OCI-LY3 (cell line): ENCODE results near the gene UNKL.
"Not testable (repeated sequence)": the region's sequence is repeated elsewhere in the genome, so short reads cannot be mapped to it uniquely, and the experiment has no call there.

Experiments used
- H2AFZ ChIP-seq: fragments of 200-600, 300-600 bp; shearing (Covaris generic); 2 replicates; pipeline ENCODE4 v1.6.0; 2014; ENCODE audit warnings: antibody characterized with exemption, low read depth, low read length
- H3K27ac ChIP-seq: fragments of 200-600, 300-600 bp; sonication (generic); 2 replicates; pipeline ENCODE4 v1.5.1; 2014; ENCODE audit warnings: mild to moderate bottlenecking, low read length, moderate library complexity, mixed read lengths
- H3K27me3 ChIP-seq: fragments of 200-600, 300-600 bp; sonication (generic); 2 replicates; pipeline ENCODE4 v1.6.1; 2014; ENCODE audit warnings: low read depth, low read length, mixed read lengths
- H3K36me3 ChIP-seq: fragments of 200-600, 300-600 bp; sonication (generic); replicated peaks from 2 replicates; pipeline ENCODE3; 2014; ENCODE audit warnings: low read depth, low read length, mixed read lengths
- H3K4me1 ChIP-seq: fragments of 300-600, 200-600 bp; sonication (generic); 2 replicates; pipeline ENCODE4 v1.6.1; 2014; ENCODE audit warnings: low read length, mixed read lengths
- H3K4me2 ChIP-seq: fragments of 200-600, 300-600 bp; sonication (generic); 2 replicates; pipeline ENCODE4 v1.6.1; 2014; ENCODE audit warnings: low read length, mixed read lengths
- H3K4me3 ChIP-seq: fragments of 300-600, 200-600 bp; sonication (generic); 2 replicates; pipeline ENCODE4 v1.5.1; 2014; ENCODE audit warnings: antibody characterized with exemption, mild to moderate bottlenecking, low read length, moderate library complexity
- H3K79me2 ChIP-seq: fragments of 300-600, 200-600 bp; shearing (Covaris generic); 2 replicates; pipeline ENCODE4 v1.6.1; 2014; ENCODE audit warnings: mild to moderate bottlenecking, low read length, mixed read lengths
- H3K9ac ChIP-seq: fragments of 300-600, 200-600 bp; shearing (Covaris generic); 2 replicates; pipeline ENCODE4 v1.6.0; 2014; ENCODE audit warnings: mild to moderate bottlenecking, low read length, moderate library complexity
- H3K9me3 ChIP-seq: fragments of 200-600, 300-600 bp; shearing (Covaris generic); 2 replicates; pipeline ENCODE4 v1.6.1; 2014; ENCODE audit warnings: low read length, mixed read lengths; ENCODE audit not compliant: insufficient read depth
- H4K20me1 ChIP-seq: fragments of 200-600, 300-600 bp; sonication (generic); 2 replicates; pipeline ENCODE4 v1.6.1; 2016; ENCODE audit warnings: low read length, mixed read lengths; ENCODE audit not compliant: insufficient read depth
- EZH2phosphoT487 ChIP-seq: fragments of 200-600 bp; shearing (Covaris generic); IDR thresholded peaks from 2 replicates; pipeline ENCODE4 v1.6.1; 2018; ENCODE audit warnings: antibody characterized with exemption, mixed run types, low read depth
- TF ChIP-seq, protein P1 (sequence below): fragments of 200-600, 300-600 bp; sonication (generic); IDR thresholded peaks from 2 replicates; pipeline ENCODE4 v1.5.1; 2014; ENCODE audit warnings: antibody characterized with exemption, low read length, low read depth

The UNKL gene

DNA sequence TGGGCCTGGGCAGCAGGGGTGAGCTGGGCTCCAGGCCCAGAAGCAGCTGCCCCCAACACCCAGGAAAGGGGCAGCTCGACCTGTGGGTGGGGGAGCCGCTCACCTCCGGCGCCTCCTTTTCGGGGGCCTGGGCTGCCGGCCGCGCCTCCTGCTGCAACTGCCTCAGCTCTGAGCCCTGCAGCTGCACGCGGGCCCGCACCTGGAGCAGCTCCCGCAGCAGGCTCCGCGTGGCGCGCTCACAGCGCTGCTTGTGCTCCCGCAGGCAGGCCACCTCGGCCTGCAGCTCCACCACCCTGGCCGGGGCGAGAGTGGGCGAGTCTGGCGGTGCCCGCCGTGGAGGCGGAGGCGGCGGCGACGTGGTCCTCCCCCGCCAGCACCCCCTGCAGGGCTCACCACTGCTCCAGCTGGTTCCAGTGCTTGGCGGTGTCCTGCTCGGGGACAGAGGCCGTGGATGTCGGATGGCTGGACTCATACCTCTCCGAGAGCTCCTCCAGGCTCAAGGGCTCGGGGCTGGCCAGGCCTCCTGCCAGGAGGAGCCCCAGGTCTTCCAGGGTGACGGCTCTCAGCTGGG is 29.0 kb upstream of the UNKL start:
- TF ChIP-seq, protein P1, sequence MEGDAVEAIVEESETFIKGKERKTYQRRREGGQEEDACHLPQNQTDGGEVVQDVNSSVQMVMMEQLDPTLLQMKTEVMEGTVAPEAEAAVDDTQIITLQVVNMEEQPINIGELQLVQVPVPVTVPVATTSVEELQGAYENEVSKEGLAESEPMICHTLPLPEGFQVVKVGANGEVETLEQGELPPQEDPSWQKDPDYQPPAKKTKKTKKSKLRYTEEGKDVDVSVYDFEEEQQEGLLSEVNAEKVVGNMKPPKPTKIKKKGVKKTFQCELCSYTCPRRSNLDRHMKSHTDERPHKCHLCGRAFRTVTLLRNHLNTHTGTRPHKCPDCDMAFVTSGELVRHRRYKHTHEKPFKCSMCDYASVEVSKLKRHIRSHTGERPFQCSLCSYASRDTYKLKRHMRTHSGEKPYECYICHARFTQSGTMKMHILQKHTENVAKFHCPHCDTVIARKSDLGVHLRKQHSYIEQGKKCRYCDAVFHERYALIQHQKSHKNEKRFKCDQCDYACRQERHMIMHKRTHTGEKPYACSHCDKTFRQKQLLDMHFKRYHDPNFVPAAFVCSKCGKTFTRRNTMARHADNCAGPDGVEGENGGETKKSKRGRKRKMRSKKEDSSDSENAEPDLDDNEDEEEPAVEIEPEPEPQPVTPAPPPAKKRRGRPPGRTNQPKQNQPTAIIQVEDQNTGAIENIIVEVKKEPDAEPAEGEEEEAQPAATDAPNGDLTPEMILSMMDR: no peak
- TF ChIP-seq EZH2phosphoT487: no peak
- no peak overlapping the region for H3K27ac ChIP-seq
- no peak overlapping the region for H3K4me2 ChIP-seq
- H4K20me1 ChIP-seq: no peaks in the 10 kb centered on the region
- no peak overlapping the region for H3K4me3 ChIP-seq
- H3K36me3 ChIP-seq: no peaks in the 10 kb centered on the region
- no peaks in the 10 kb centered on the region for H3K27me3 ChIP-seq
- H3K79me2 ChIP-seq: no peaks in the 10 kb centered on the region
- H3K9ac ChIP-seq: no peak overlapping the region
- H3K4me1 ChIP-seq: no peaks in the 10 kb centered on the region
- H2AFZ ChIP-seq: no peak overlapping the region
- no peaks in the 10 kb centered on the region for H3K9me3 ChIP-seq

DNA sequence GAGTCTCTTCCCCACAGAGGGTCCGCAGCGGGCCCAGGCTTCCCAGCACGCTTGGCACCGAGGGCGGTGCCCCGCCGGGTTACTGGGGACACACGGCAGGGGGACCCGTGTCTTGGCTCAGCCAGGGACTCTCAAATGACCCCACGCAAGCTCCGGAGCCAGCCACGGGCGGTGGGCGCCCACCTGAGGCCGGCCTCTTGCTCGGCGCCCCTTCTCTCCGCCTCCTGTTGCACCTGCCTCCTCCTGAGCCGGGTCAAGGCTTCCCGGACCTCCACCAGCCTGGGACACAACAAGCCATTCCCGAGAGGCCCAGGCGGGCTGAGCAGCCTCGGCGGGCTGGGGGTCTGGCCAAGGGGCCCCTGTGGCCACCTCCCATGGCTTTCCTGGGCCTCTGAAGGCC is 28.2 kb upstream of the UNKL start:
- H3K79me2 ChIP-seq: no peaks in the 10 kb centered on the region
- H3K4me2 ChIP-seq: no peak overlapping the region
- H3K4me3 ChIP-seq: no peak overlapping the region
- no peaks in the 10 kb centered on the region for H3K36me3 ChIP-seq
- H3K9me3 ChIP-seq: no peaks in the 10 kb centered on the region
- no peak overlapping the region for H3K27ac ChIP-seq
- TF ChIP-seq EZH2phosphoT487: no peak
- TF ChIP-seq, protein P1: no peak
- H4K20me1 ChIP-seq: no peaks in the 10 kb centered on the region
- H3K27me3 ChIP-seq: no peaks in the 10 kb centered on the region
- no peak overlapping the region for H2AFZ ChIP-seq
- no peak overlapping the region for H3K9ac ChIP-seq
- H3K4me1 ChIP-seq: no peaks in the 10 kb centered on the region

DNA sequence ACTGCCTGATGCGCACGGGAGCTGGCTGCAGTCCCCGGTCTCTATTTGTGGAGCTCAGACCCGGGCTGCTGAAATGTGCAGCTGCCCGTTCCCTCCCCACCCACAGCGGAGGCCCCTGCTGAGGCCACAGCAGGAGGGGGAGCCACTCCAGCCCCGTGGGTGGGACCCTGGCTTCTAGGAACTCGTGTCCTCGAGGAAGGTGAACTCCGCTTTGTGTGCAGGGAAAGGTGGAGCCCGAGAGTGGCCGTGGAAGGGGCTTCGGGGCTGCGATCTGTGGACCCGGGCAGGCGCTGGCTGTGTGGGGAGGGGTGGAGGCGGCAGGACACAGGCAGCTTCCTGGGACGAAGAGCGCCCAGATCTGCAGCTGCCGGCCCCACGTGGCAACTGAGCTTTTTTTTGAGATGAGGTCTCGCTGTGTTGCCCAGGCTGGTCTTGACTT is 26.9 kb upstream of the UNKL start:
- Histone ChIP-seq H3K27me3 (no peaks in the 10 kb centered on the region), H3K9ac (no peak overlapping the region), H3K27ac (no peak overlapping the region), H3K79me2 (no peaks in the 10 kb centered on the region), H3K36me3 (no peaks in the 10 kb centered on the region), H3K4me3 (no peak overlapping the region), H3K4me1 (no peaks in the 10 kb centered on the region), H3K9me3 (no peaks in the 10 kb centered on the region), H2AFZ (no peak overlapping the region), H4K20me1 (no peaks in the 10 kb centered on the region), H3K4me2 (no peak overlapping the region)
- TF ChIP-seq, protein P1: no peak
- no peak for TF ChIP-seq EZH2phosphoT487

DNA sequence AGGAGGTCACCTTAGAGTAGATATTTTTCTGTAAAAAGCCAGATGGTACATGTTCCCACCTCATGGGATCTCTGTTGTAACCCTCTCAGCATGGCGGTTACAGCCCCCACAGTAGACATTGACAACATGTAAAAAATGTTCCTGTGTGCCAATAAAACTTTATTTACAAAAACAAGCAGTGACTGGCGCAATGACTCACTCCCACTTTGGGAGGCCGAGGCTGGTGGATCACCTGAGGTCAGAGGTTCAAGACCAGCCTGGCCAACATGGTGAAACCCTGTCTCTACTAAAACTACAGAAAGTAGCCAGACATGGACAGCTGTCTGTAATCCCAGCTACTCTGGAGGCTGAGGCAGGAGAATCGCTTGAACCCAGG is 25.2 kb upstream of the UNKL start:
- H3K4me2 ChIP-seq, H2AFZ ChIP-seq, H3K9me3 ChIP-seq, H4K20me1 ChIP-seq, H3K4me3 ChIP-seq, H3K36me3 ChIP-seq, H3K4me1 ChIP-seq, H3K27ac ChIP-seq, H3K79me2 ChIP-seq, H3K9ac ChIP-seq, H3K27me3 ChIP-seq: not testable (repeated sequence)
